Endodermal cell (in vitro differentiated cells): ENCODE measurements around the gene TKFC. TPM values are rescaled to one million over a fixed set of nuclear protein-coding genes. Genes with fewer than 3 reads are reported as not detected.

ENCODE experiments used
- DNase-seq: peaks from one replicate; pipeline ENCODE4 v3.0.0-alpha.2; 2017
- H3K27ac ChIP-seq: 2 replicates; pipeline ENCODE4 v1.5.1; 2013; ENCODE audit warnings: mild to moderate bottlenecking, low read depth, low read length, moderate library complexity
- H3K27me3 ChIP-seq: 2 replicates; pipeline ENCODE4 v1.6.1; 2013; ENCODE audit warnings: mild to moderate bottlenecking, low read length, moderate library complexity; ENCODE audit not compliant: insufficient read depth, control insufficient read depth, poor library complexity, severe bottlenecking
- H3K36me3 ChIP-seq: 2 replicates; pipeline ENCODE4 v1.7.0; 2013; ENCODE audit warnings: mild to moderate bottlenecking, low read length, moderate library complexity; ENCODE audit not compliant: control insufficient read depth, insufficient read depth
- H3K4me1 ChIP-seq: one replicate; pipeline ENCODE4 v1.7.0; 2013; ENCODE audit warnings: low read length; ENCODE audit not compliant: control insufficient read depth, insufficient read depth
- H3K4me3 ChIP-seq: 2 replicates; pipeline ENCODE4 v1.5.1; 2013; ENCODE audit warnings: mild to moderate bottlenecking, low read length, moderate library complexity
- H3K9ac ChIP-seq: 2 replicates; pipeline ENCODE4 v1.6.1; 2013; ENCODE audit warnings: mild to moderate bottlenecking, low read length, moderate library complexity; ENCODE audit not compliant: poor library complexity, severe bottlenecking; ENCODE audit errors: extremely low read depth
- H3K9me3 ChIP-seq: 2 replicates; pipeline ENCODE4 v1.6.1; 2013; ENCODE audit warnings: mild to moderate bottlenecking, low read length, moderate library complexity; ENCODE audit not compliant: control insufficient read depth
- H3K27ac Mint-ChIP-seq: 2 replicates; pipeline ENCODE4 v1.8.0; 2020; ENCODE audit warnings: mixed read lengths
- H3K27me3 Mint-ChIP-seq: 2 replicates; pipeline ENCODE4 v1.8.0; 2021; ENCODE audit warnings: mild to moderate bottlenecking, mixed read lengths; ENCODE audit not compliant: insufficient read depth
- H3K36me3 Mint-ChIP-seq: 2 replicates; pipeline ENCODE4 v1.8.0; 2020; ENCODE audit warnings: low read depth, mixed read lengths
- H3K4me1 Mint-ChIP-seq: 2 replicates; pipeline ENCODE4 v1.8.0; 2020; ENCODE audit warnings: mixed read lengths
- H3K4me3 Mint-ChIP-seq: 2 replicates; pipeline ENCODE4 v1.8.0; 2020; ENCODE audit warnings: mild to moderate bottlenecking, moderate library complexity, mixed read lengths
- H3K9me3 Mint-ChIP-seq: 2 replicates; pipeline ENCODE4 v1.8.0; 2020; ENCODE audit warnings: mild to moderate bottlenecking, mixed read lengths
- WGBS, 2 experiments: methylation state at CpG; one replicate each; pipeline versions ENCODE4 v1.1.5 to v1.1.7; 2013; ENCODE audit warnings: missing lambda C conversion rate in 2 of 2, mixed read lengths in 1 of 2; ENCODE audit not compliant: insufficient coverage in 1 of 2, insufficient read length in 1 of 2; 5-methylcytosine and 5-hydroxymethylcytosine counted together
- total RNA-seq, 2 donors: library from RNA; stranded (reverse); fragmentation: NEBNext Ultra II Directional in 1 of 2; extraction: Animal tissue kit (Norgen Biotek cat#: 25700) in 1 of 2; gene quantifications; 2 replicates in 1 of 2; 3 replicates in 1 of 2; pipeline ENCODE4 v1.2.1, GENCODE V29; 2021
- TF ChIP-seq, protein P1 (sequence below): fragments of 200-600 bp; sonication (generic); conservative IDR thresholded peaks from 2 replicates; pipeline ENCODE4 v1.5.0; 2021; ENCODE audit warnings: antibody characterized with exemption, mild to moderate bottlenecking

The TKFC gene
- total RNA-seq, 2 donors from 2014 or later = 93.7 to 116 TPM

DNA sequence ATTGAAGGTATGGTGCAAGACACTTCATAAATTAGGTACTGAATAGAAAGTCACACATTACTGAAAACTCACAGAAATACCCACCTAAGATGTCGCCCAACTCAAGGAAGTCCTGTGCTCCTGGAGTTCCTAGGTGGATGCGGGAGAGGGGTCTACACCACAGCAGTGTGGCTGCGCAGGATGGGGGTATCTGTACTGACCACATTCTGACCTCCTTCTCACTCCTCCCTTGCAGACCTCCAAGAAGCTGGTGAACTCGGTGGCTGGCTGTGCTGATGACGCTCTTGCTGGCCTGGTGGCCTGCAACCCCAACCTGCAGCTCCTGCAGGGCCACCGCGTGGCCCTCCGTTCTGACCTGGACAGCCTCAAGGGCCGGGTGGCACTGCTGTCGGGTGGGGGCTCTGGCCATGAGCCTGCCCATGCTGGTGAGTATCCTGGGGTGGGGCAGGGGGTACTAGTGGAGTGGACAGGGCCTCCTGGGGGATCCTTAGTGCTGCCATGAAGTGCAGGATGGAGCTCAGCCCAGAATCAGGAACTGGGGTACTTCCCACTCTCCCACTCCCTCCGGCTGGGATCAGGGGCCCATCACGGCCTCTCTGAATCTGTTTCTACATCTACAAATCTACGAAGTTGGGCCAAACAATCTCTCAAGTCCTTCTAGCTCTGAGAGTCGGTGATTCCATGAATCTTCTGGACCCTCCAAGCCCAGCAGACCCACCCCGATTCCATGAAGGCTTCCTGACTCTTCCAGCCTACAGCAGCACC is 4.9 kb downstream of the TKFC start:
- no peaks in the 10 kb centered on the region for H3K27me3 ChIP-seq
- no peak overlapping the region for H3K9ac ChIP-seq
- Mint-ChIP-seq H3K4me3 (no peak overlapping the region), H3K27ac (peak overlapping the region; percentile 64), H3K9me3 (no peaks in the 10 kb centered on the region), H3K36me3 (peaks cover 27% of the 10 kb centered on the region), H3K4me1 (peaks cover 7% of the 10 kb centered on the region), H3K27me3 (no peaks in the 10 kb centered on the region)
- peaks cover 8% of the 10 kb centered on the region for H3K36me3 ChIP-seq
- no peak overlapping the region for H3K4me3 ChIP-seq
- H3K9me3 ChIP-seq = no peaks in the 10 kb centered on the region
- H3K27ac ChIP-seq = no peak overlapping the region
- TF ChIP-seq, protein P1, sequence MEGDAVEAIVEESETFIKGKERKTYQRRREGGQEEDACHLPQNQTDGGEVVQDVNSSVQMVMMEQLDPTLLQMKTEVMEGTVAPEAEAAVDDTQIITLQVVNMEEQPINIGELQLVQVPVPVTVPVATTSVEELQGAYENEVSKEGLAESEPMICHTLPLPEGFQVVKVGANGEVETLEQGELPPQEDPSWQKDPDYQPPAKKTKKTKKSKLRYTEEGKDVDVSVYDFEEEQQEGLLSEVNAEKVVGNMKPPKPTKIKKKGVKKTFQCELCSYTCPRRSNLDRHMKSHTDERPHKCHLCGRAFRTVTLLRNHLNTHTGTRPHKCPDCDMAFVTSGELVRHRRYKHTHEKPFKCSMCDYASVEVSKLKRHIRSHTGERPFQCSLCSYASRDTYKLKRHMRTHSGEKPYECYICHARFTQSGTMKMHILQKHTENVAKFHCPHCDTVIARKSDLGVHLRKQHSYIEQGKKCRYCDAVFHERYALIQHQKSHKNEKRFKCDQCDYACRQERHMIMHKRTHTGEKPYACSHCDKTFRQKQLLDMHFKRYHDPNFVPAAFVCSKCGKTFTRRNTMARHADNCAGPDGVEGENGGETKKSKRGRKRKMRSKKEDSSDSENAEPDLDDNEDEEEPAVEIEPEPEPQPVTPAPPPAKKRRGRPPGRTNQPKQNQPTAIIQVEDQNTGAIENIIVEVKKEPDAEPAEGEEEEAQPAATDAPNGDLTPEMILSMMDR = no peak
- peak; percentile 22 for DNase-seq
- peaks cover 5% of the 10 kb centered on the region for H3K4me1 ChIP-seq
- WGBS, 2 experiments = 93% methylated on average over 8 to 15 of the region's 15 CpGs

DNA sequence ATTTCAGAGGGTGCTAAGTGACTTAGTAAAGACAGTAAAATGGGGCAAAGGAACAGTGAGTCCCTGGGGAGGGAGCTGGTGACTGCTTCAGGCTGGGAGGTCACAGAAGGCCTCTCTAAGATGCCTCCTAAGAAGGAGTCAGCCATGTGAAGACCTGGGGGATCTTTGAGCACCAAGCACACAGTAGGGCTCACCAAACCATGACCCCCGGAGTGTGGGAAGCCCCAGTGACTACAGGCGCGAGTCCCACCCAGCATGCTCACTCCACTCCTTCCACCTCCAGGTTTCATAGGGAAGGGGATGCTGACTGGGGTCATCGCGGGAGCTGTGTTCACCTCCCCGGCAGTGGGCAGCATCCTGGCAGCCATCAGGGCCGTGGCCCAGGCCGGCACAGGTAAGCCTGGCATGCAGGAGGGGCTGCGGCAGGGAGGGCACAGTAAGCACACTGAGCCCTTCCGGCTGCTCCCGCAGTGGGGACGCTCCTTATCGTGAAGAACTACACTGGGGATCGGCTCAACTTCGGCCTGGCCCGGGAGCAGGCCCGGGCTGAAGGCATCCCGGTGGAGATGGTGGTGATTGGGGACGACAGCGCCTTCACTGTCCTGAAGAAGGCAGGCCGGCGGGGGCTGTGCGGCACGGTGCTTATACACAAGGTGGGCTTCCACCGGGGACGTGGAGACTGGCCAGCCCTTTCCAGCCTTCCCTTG is 5.9 kb downstream of the TKFC start:
- H3K4me1 ChIP-seq = peaks cover 2% of the 10 kb centered on the region
- Mint-ChIP-seq H3K9me3 (no peaks in the 10 kb centered on the region), H3K4me3 (no peak overlapping the region), H3K27me3 (no peaks in the 10 kb centered on the region), H3K4me1 (peaks cover 1% of the 10 kb centered on the region), H3K27ac (peak overlapping the region; percentile 64), H3K36me3 (peaks cover 31% of the 10 kb centered on the region)
- no peaks in the 10 kb centered on the region for H3K9me3 ChIP-seq
- no peak for DNase-seq
- H3K4me3 ChIP-seq = no peak overlapping the region
- 91 to 94% methylated on average over 15 to 26 of the region's 26 CpGs for WGBS, 2 experiments
- H3K27me3 ChIP-seq = no peaks in the 10 kb centered on the region
- H3K27ac ChIP-seq = no peak overlapping the region
- TF ChIP-seq, protein P1 = no peak
- H3K36me3 ChIP-seq = peaks cover 8% of the 10 kb centered on the region
- H3K9ac ChIP-seq = no peak overlapping the region

DNA sequence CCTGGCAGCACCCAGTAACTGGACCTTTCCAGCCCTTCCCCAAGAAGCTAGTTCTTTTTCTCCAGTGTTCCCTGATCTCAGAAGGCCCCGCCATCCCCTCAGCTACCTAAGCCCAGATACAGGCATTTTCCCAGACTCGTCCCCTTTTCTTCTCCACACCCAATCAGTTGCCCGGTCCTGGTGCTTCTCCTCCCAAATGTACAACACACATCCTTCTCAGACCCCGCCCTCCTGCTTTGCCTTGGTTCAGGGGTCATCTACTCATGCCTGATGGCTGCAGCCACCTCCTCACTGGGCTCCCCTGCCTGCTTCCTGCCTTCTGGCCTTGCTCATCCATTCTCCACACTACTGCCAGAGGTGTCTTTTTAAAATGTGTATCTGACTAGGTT is 6.5 kb downstream of the TKFC start:
- Mint-ChIP-seq H3K4me1 (no peaks in the 10 kb centered on the region), H3K27ac (no peak overlapping the region), H3K27me3 (no peaks in the 10 kb centered on the region), H3K36me3 (peaks cover 34% of the 10 kb centered on the region), H3K9me3 (no peaks in the 10 kb centered on the region), H3K4me3 (no peak overlapping the region)
- Histone ChIP-seq H3K9ac (no peak overlapping the region), H3K27me3 (no peaks in the 10 kb centered on the region), H3K27ac (no peak overlapping the region), H3K4me1 (no peaks in the 10 kb centered on the region), H3K9me3 (no peaks in the 10 kb centered on the region), H3K4me3 (no peak overlapping the region), H3K36me3 (peaks cover 8% of the 10 kb centered on the region)
- WGBS, 2 experiments = 86 to 93% methylated on average over 2 to 4 of the region's 4 CpGs
- DNase-seq = no peak
- TF ChIP-seq, protein P1 = no peak
